ENCODE measurements around the gene REXO1. TPM values are rescaled to one million over a fixed set of nuclear protein-coding genes. Genes with fewer than 3 reads are reported as not detected.

The REXO1 gene
- total and polyA plus RNA-seq, 9 of the 15 experiments (the other 6 are each of a cell fraction or from before 2014, with no cell fraction given) = 0.04 to 63.3 (median 15.8) TPM

- FAIRE-seq = no peak
- 81% methylated on average over 29 of the region's 30 CpGs for WGBS (ENCODE audit: insufficient coverage, low coverage, missing lambda C conversion rate)
- H2AFZ ChIP-seq (ENCODE audit: low read depth, low read length) = no peak overlapping the region
- H3K4me3 ChIP-seq = no peak overlapping the region
- no peak for TF ChIP-seq U2AF1 (optimal IDR thresholded peaks at IDR 0.05; ENCODE audit: low read depth, low read length)
- TF ChIP-seq TOE1 (IDR thresholded peaks at IDR 0.05; ENCODE audit: borderline replicate concordance) = no peak
- no peak for TF ChIP-seq TOE1 (CRISPR knock-in tag; IDR thresholded peaks at IDR 0.05; ENCODE audit: borderline replicate concordance, low read depth)
- peak; percentile 69 for TF ChIP-seq ZFP36 (IDR thresholded peaks at IDR 0.05; ENCODE audit: low read depth, low read length, partially characterized antibody)
- no peaks in the 10 kb centered on the region for H4K20me1 ChIP-seq (replicated peaks; ENCODE audit: control insufficient read depth, insufficient read depth, low read length)
- H3K9me3 ChIP-seq (replicated peaks; ENCODE audit: control insufficient read depth, insufficient read depth, low read depth, low read length) = no peaks in the 10 kb centered on the region; the same call in 1 of the 2 replicates
- peaks cover 5% of the 10 kb centered on the region; the same call in 1 of the 3 replicates for H3K79me2 ChIP-seq (ENCODE audit: control insufficient read depth, insufficient read depth, low read length)
- no peaks in the 10 kb centered on the region for H3K27me3 ChIP-seq (ENCODE audit: control insufficient read depth in 2 of 2, insufficient read depth in 2 of 2, low read length in 2 of 2)
- BruUV-seq (replicated peaks) = no TSS peak
- no peak overlapping the region for H3K4me2 ChIP-seq (ENCODE audit: insufficient read depth, low read length)
- no peak for DNase-seq (ENCODE audit: extremely low read depth in 1 of 4, low spot score in 3 of 4)
- H3K9ac ChIP-seq (ENCODE audit: insufficient read depth in 1 of 2, low read depth in 2 of 2, low read length in 2 of 2) = peak overlapping the region in 1 of 2 experiments; percentile 6; a peak in 1 of 4 replicates
- H3K36me3 ChIP-seq (ENCODE audit: control insufficient read depth, insufficient read depth, low read length) = 0 out of 3 replicates have a peak, but pooled peaks cover 3% of the 10 kb centered on the region
- ChIA-PET CTCF (ENCODE audit: low intra/inter-chr PET ratio) (no interaction called here), POLR2A (interaction anchor here (0.7 kb wide), 1 partner anchor 88 kb away, joined by 5 read pairs; no protein-coding TSS in a partner anchor)
- ATAC-seq = no peak
- in situ Hi-C loops (cut with MboI) = no loop called here
- intact Hi-C loops (cut with micrococcal nuclease) = no loop called here
- H3K9me1 ChIP-seq (ENCODE audit: control insufficient read depth, insufficient read depth, low read length) = no peaks in the 10 kb centered on the region
- H3K4me1 ChIP-seq (replicated peaks in 1 of 2; ENCODE audit: control insufficient read depth in 2 of 2, insufficient read depth in 2 of 2, low read length in 2 of 2) = peaks cover 6 to 64% of the 10 kb centered on the region in 2 experiments; a peak in 3 of 5 replicates
- H3K27ac ChIP-seq (ENCODE audit: extremely low read depth, low read depth, low read length) = no peak overlapping the region
These were observed 40.4 kb downstream of the REXO1 start for GRCh38 chr19:1807695-1808394.

Data from K562 (cell line).